ENCODE results near the gene SEPTIN1.

- TF ChIP-seq POLR2A (IDR thresholded peaks at IDR 0.05; ENCODE audit: extremely low read depth, insufficient read length): no peak
- TF ChIP-seq MYC (IDR thresholded peaks at IDR 0.05; ENCODE audit: low read depth, low read length): no peak
- no peak for TF ChIP-seq CTCF (IDR thresholded peaks at IDR 0.05; ENCODE audit: low read depth, low read length)
These were observed 24.4 kb upstream of the SEPTIN1 start for GRCh38 chr16:30406795-30407101.
